HG03521 (cell line): ENCODE data around the gene LDLRAD4.

Experiments
- ATAC-seq: cut with Tn5 transposase; IDR thresholded peaks from one replicate; pipeline ENCODE4 v1.9.1; 2021; ENCODE audit warnings: mild to moderate bottlenecking, moderate library complexity; ENCODE audit not compliant: unreplicated experiment

The LDLRAD4 gene

GRCh38 chr18:13264091-13265007, 45.8 kb downstream of the LDLRAD4 start:
- no peak for ATAC-seq

- no peak for ATAC-seq
Observed at GRCh38 chr18:13265008-13265910, 46.7 kb downstream of the LDLRAD4 start.

- no peak for ATAC-seq
Observed at GRCh38 chr18:13265911-13266217, 47.3 kb downstream of the LDLRAD4 start.

GRCh38 chr18:13266218-13267100, 47.9 kb downstream of the LDLRAD4 start:
- ATAC-seq = no peak

GRCh38 chr18:13267431-13267873, 48.9 kb downstream of the LDLRAD4 start:
- ATAC-seq = no peak

GRCh38 chr18:13268158-13269012, 49.8 kb downstream of the LDLRAD4 start:
- no peak for ATAC-seq

GRCh38 chr18:13269013-13269280, 50.4 kb downstream of the LDLRAD4 start:
- no peak for ATAC-seq

GRCh38 chr18:13269521-13270011, 51.0 kb downstream of the LDLRAD4 start:
- ATAC-seq = no peak

GRCh38 chr18:13270279-13270855, 51.8 kb downstream of the LDLRAD4 start:
- ATAC-seq = no peak

- ATAC-seq = no peak
Observed at GRCh38 chr18:13271302-13271911, 52.8 kb downstream of the LDLRAD4 start.

- no peak for ATAC-seq
Observed at GRCh38 chr18:13272416-13272815, 53.9 kb downstream of the LDLRAD4 start.

- ATAC-seq = no peak
Observed at GRCh38 chr18:13273800-13274199, 55.2 kb downstream of the LDLRAD4 start.

- ATAC-seq = no peak
Observed at GRCh38 chr18:13275075-13275474, 56.5 kb downstream of the LDLRAD4 start.

- no peak for ATAC-seq
Observed at GRCh38 chr18:13276530-13277520, 58.3 kb downstream of the LDLRAD4 start.

GRCh38 chr18:13278062-13278630, 59.6 kb downstream of the LDLRAD4 start:
- ATAC-seq = no peak

- ATAC-seq = no peak
Observed at GRCh38 chr18:13279181-13280069, 60.9 kb downstream of the LDLRAD4 start.
